IPS-18a (cell line): ENCODE data around the gene NPY4R.
"Not testable (repeated sequence)": the region's sequence is repeated elsewhere in the genome, so short reads cannot be mapped to it uniquely, and the experiment has no call there.

Source experiments
- H3K27ac ChIP-seq: one replicate; pipeline ENCODE4 v1.5.1; 2013; ENCODE audit warnings: low read length
- H3K27me3 ChIP-seq: one replicate; pipeline ENCODE4 v1.6.1; 2013; ENCODE audit warnings: mild to moderate bottlenecking, low read length; ENCODE audit not compliant: control insufficient read depth, insufficient read depth
- H3K36me3 ChIP-seq: one replicate; pipeline ENCODE4 v1.6.1; 2013; ENCODE audit warnings: low read depth, low read length; ENCODE audit not compliant: control insufficient read depth
- H3K4me1 ChIP-seq: one replicate; pipeline ENCODE4 v1.6.1; 2013; ENCODE audit warnings: low read depth, low read length; ENCODE audit not compliant: control insufficient read depth
- H3K4me3 ChIP-seq: one replicate; pipeline ENCODE4 v1.5.1; 2013; ENCODE audit warnings: low read length
- H3K9ac ChIP-seq: one replicate; pipeline ENCODE4 v1.6.1; 2013; ENCODE audit warnings: mild to moderate bottlenecking, low read length, moderate library complexity
- H3K9me3 ChIP-seq: one replicate; pipeline ENCODE4 v1.6.1; 2013; ENCODE audit warnings: low read depth, low read length; ENCODE audit not compliant: control insufficient read depth

NPY4R gene

GRCh38 chr10:46491364-46492114, 25.8 kb upstream of the NPY4R start:
- H3K36me3 ChIP-seq, H3K4me3 ChIP-seq, H3K9ac ChIP-seq, H3K27me3 ChIP-seq, H3K4me1 ChIP-seq, H3K27ac ChIP-seq, H3K9me3 ChIP-seq: not testable (repeated sequence)

GRCh38 chr10:46490285-46490684, 24.5 kb upstream of the NPY4R start:
- H3K4me1 ChIP-seq, H3K9ac ChIP-seq, H3K9me3 ChIP-seq, H3K27ac ChIP-seq, H3K27me3 ChIP-seq, H3K36me3 ChIP-seq, H3K4me3 ChIP-seq: not testable (repeated sequence)

- H3K27ac ChIP-seq, H3K9me3 ChIP-seq, H3K27me3 ChIP-seq, H3K9ac ChIP-seq, H3K4me3 ChIP-seq, H3K36me3 ChIP-seq, H3K4me1 ChIP-seq: not testable (repeated sequence)
These were observed 20.7 kb upstream of the NPY4R start for GRCh38 chr10:46486459-46486858.

- not testable (repeated sequence) for H3K27ac ChIP-seq, H3K27me3 ChIP-seq, H3K36me3 ChIP-seq, H3K9ac ChIP-seq, H3K4me3 ChIP-seq, H3K9me3 ChIP-seq, H3K4me1 ChIP-seq
These were observed 9.1 kb upstream of the NPY4R start for GRCh38 chr10:46474746-46475320.

GRCh38 chr10:46473758-46474157, 8.0 kb upstream of the NPY4R start:
- H3K9me3 ChIP-seq, H3K36me3 ChIP-seq, H3K9ac ChIP-seq, H3K27me3 ChIP-seq, H3K4me1 ChIP-seq, H3K4me3 ChIP-seq, H3K27ac ChIP-seq: not testable (repeated sequence)

GRCh38 chr10:46470134-46470533, 4.4 kb upstream of the NPY4R start:
- H3K4me1 ChIP-seq, H3K9ac ChIP-seq, H3K27me3 ChIP-seq, H3K4me3 ChIP-seq, H3K9me3 ChIP-seq, H3K27ac ChIP-seq, H3K36me3 ChIP-seq: not testable (repeated sequence)

GRCh38 chr10:46468119-46468809, 2.5 kb upstream of the NPY4R start:
- H3K9ac ChIP-seq, H3K27ac ChIP-seq, H3K36me3 ChIP-seq, H3K4me3 ChIP-seq, H3K9me3 ChIP-seq, H3K27me3 ChIP-seq, H3K4me1 ChIP-seq: not testable (repeated sequence)

GRCh38 chr10:46463608-46464007, 2.1 kb downstream of the NPY4R start:
- H3K4me1 ChIP-seq, H3K27me3 ChIP-seq, H3K4me3 ChIP-seq, H3K9ac ChIP-seq, H3K36me3 ChIP-seq, H3K9me3 ChIP-seq, H3K27ac ChIP-seq: not testable (repeated sequence)

- not testable (repeated sequence) for H3K4me1 ChIP-seq, H3K27me3 ChIP-seq, H3K9me3 ChIP-seq, H3K27ac ChIP-seq, H3K36me3 ChIP-seq, H3K4me3 ChIP-seq, H3K9ac ChIP-seq
These were observed 3.5 kb downstream of the NPY4R start for GRCh38 chr10:46462276-46462675.

- H3K4me3 ChIP-seq, H3K27ac ChIP-seq, H3K36me3 ChIP-seq, H3K9me3 ChIP-seq, H3K27me3 ChIP-seq, H3K9ac ChIP-seq, H3K4me1 ChIP-seq: not testable (repeated sequence)
These were observed 6.2 kb downstream of the NPY4R start for GRCh38 chr10:46459579-46459978.

- H3K9me3 ChIP-seq, H3K9ac ChIP-seq, H3K4me1 ChIP-seq, H3K27ac ChIP-seq, H3K27me3 ChIP-seq, H3K36me3 ChIP-seq, H3K4me3 ChIP-seq: not testable (repeated sequence)
These were observed 8.7 kb downstream of the NPY4R start for GRCh38 chr10:46457071-46457470.

GRCh38 chr10:46455992-46456391, 9.8 kb downstream of the NPY4R start:
- H3K9me3 ChIP-seq, H3K27ac ChIP-seq, H3K36me3 ChIP-seq, H3K4me1 ChIP-seq, H3K4me3 ChIP-seq, H3K9ac ChIP-seq, H3K27me3 ChIP-seq: not testable (repeated sequence)
